Common myeloid progenitor, CD34-positive (primary cell): ENCODE data around the gene MUSK.

Experiments
- CTCF ChIA-PET: fragments of 350-600 bp; sonication (Branson Sonifier 250); formaldehyde crosslinking; loops from one replicate; lab custom pipeline; 2021; ENCODE audit warnings: antibody characterized with exemption; lab: Charles Lee
- POLR2A ChIA-PET: fragments of 350-600 bp; sonication (Branson Sonifier 250); formaldehyde crosslinking; loops from one replicate; lab custom pipeline; 2021; ENCODE audit warnings: antibody characterized with exemption; lab: Charles Lee
- DNase-seq, 3 donors: peaks; one replicate each; pipeline versions ENCODE4 v3.0.0 to v3.0.0-alpha.2; 2013
- H3K27ac ChIP-seq, 2 experiments: 1 replicate in 1 of 2; 2 replicates in 1 of 2; pipeline ENCODE4 v1.7.0; 2013; ENCODE audit warnings: inconsistent platforms in 2 of 2, low read length in 2 of 2, mild to moderate bottlenecking in 2 of 2, low read depth in 1 of 2, moderate library complexity in 1 of 2; ENCODE audit not compliant: severe bottlenecking in 2 of 2, insufficient read depth in 1 of 2, poor library complexity in 1 of 2
- H3K27me3 ChIP-seq, 5 experiments: replicated peaks in 2 of 5; 1 replicate in 3 of 5; 2 replicates in 2 of 5; pipeline versions ENCODE4 v1.6.1 to v1.7.0; 2013; ENCODE audit warnings: low read length in 4 of 5, mild to moderate bottlenecking in 2 of 5, moderate library complexity in 2 of 5, inconsistent platforms in 1 of 5; ENCODE audit not compliant: insufficient read depth in 5 of 5, control insufficient read depth in 4 of 5
- H3K36me3 ChIP-seq, 4 experiments: 1 replicate in 2 of 4; 2 replicates in 2 of 4; pipeline versions ENCODE4 v1.6.1 to v1.7.0; 2013; ENCODE audit warnings: low read length in 3 of 4, control low read depth in 1 of 4, mild to moderate bottlenecking in 1 of 4; ENCODE audit not compliant: control insufficient read depth in 4 of 4, insufficient read depth in 4 of 4
- H3K4me1 ChIP-seq, 4 experiments: 1 replicate in 3 of 4; 2 replicates in 1 of 4; pipeline versions ENCODE4 v1.6.1 to v1.7.1; 2013; ENCODE audit warnings: low read length in 3 of 4, mild to moderate bottlenecking in 3 of 4, control low read depth in 1 of 4, inconsistent platforms in 1 of 4, moderate library complexity in 1 of 4; ENCODE audit not compliant: control insufficient read depth in 4 of 4, insufficient read depth in 4 of 4; ENCODE audit errors: control extremely low read depth in 1 of 4
- H3K4me3 ChIP-seq, 7 experiments: 1 replicate in 4 of 7; 2 replicates in 3 of 7; pipeline versions ENCODE4 v1.5.1 to v1.7.0; 2013; ENCODE audit warnings: mild to moderate bottlenecking in 7 of 7, low read length in 6 of 7, moderate library complexity in 6 of 7, inconsistent platforms in 2 of 7, low read depth in 2 of 7, control low read depth in 1 of 7; ENCODE audit not compliant: insufficient read depth in 4 of 7, control insufficient read depth in 1 of 7; ENCODE audit errors: extremely low read depth in 1 of 7
- H3K9me3 ChIP-seq, 5 experiments: 1 replicate in 4 of 5; 2 replicates in 1 of 5; pipeline versions ENCODE4 v1.6.1 to v1.7.1; 2013; ENCODE audit warnings: low read length in 4 of 5, mild to moderate bottlenecking in 2 of 5, inconsistent platforms in 1 of 5, low read depth in 1 of 5, moderate library complexity in 1 of 5; ENCODE audit not compliant: control insufficient read depth in 4 of 5, insufficient read depth in 2 of 5; ENCODE audit errors: control extremely low read depth in 1 of 5
- WGBS: methylation state at CpG from one replicate; pipeline ENCODE4 v1.1.5; 2013; ENCODE audit not compliant: insufficient coverage; 5-methylcytosine and 5-hydroxymethylcytosine counted together

MUSK gene

GRCh38 chr9:110659891-110660541, 8.6 kb upstream of the MUSK start:
- peaks cover 0 to 5% (median 0%) of the 10 kb centered on the region in 5 experiments for H3K9me3 ChIP-seq
- H3K36me3 ChIP-seq: no peaks in the 10 kb centered on the region
- H3K27ac ChIP-seq: no peak overlapping the region
- H3K4me1 ChIP-seq: no peaks in the 10 kb centered on the region
- DNase-seq: no peak
- CTCF ChIA-PET: no interaction called here
- no CpG with 5 or more reads among the region's 2 CpGs for WGBS
- POLR2A ChIA-PET: no interaction called here
- H3K27me3 ChIP-seq: no peaks in the 10 kb centered on the region
- no peak overlapping the region for H3K4me3 ChIP-seq

- no peaks in the 10 kb centered on the region for H3K36me3 ChIP-seq
- DNase-seq: no peak
- peaks cover 0 to 2% (median 0%) of the 10 kb centered on the region in 5 experiments for H3K9me3 ChIP-seq
- H3K27me3 ChIP-seq: no peaks in the 10 kb centered on the region
- H3K27ac ChIP-seq: no peak overlapping the region
- H3K4me3 ChIP-seq: no peak overlapping the region
- 93% methylated on average over 3 of the region's 5 CpGs for WGBS
- ChIA-PET POLR2A (no interaction called here), CTCF (no interaction called here)
- no peaks in the 10 kb centered on the region for H3K4me1 ChIP-seq
Measured at GRCh38 chr9:110669433-110669832, 842 bp downstream of the MUSK start.

GRCh38 chr9:110671849-110672248, 3.3 kb downstream of the MUSK start:
- Histone ChIP-seq H3K4me3 (no peak overlapping the region), H3K9me3 (no peaks in the 10 kb centered on the region), H3K27ac (no peak overlapping the region), H3K27me3 (no peaks in the 10 kb centered on the region), H3K36me3 (no peaks in the 10 kb centered on the region), H3K4me1 (no peaks in the 10 kb centered on the region)
- DNase-seq: no peak
- POLR2A ChIA-PET: no interaction called here
- CTCF ChIA-PET: no interaction called here
- WGBS: no CpG with 5 or more reads among the region's 4 CpGs

GRCh38 chr9:110672873-110673510, 4.4 kb downstream of the MUSK start:
- no CpG with 5 or more reads among the region's 3 CpGs for WGBS
- H3K27ac ChIP-seq: no peak overlapping the region
- ChIA-PET CTCF (no interaction called here), POLR2A (no interaction called here)
- H3K4me1 ChIP-seq: no peaks in the 10 kb centered on the region
- H3K9me3 ChIP-seq: no peaks in the 10 kb centered on the region
- no peak for DNase-seq
- no peaks in the 10 kb centered on the region for H3K27me3 ChIP-seq
- H3K4me3 ChIP-seq: no peak overlapping the region
- no peaks in the 10 kb centered on the region for H3K36me3 ChIP-seq

GRCh38 chr9:110687497-110687896, 18.9 kb downstream of the MUSK start:
- Histone ChIP-seq H3K4me1 (no peaks in the 10 kb centered on the region), H3K27ac (no peak overlapping the region), H3K36me3 (no peaks in the 10 kb centered on the region), H3K4me3 (no peak overlapping the region), H3K27me3 (no peaks in the 10 kb centered on the region), H3K9me3 (no peaks in the 10 kb centered on the region)
- ChIA-PET CTCF (no interaction called here), POLR2A (no interaction called here)
- 97% methylated on average over 4 of the region's 4 CpGs for WGBS
- DNase-seq: no peak

GRCh38 chr9:110688329-110688728, 19.7 kb downstream of the MUSK start:
- H3K4me3 ChIP-seq: no peak overlapping the region
- H3K27me3 ChIP-seq: no peaks in the 10 kb centered on the region
- H3K36me3 ChIP-seq: no peaks in the 10 kb centered on the region
- POLR2A ChIA-PET: no interaction called here
- peak in 1 of 3 donors; percentile 17 for DNase-seq
- WGBS: 100% methylated on average over 1 of the region's 5 CpGs
- H3K9me3 ChIP-seq: no peaks in the 10 kb centered on the region
- H3K4me1 ChIP-seq: no peaks in the 10 kb centered on the region
- H3K27ac ChIP-seq: no peak overlapping the region
- CTCF ChIA-PET: no interaction called here

- Histone ChIP-seq H3K27ac (no peak overlapping the region), H3K27me3 (no peaks in the 10 kb centered on the region), H3K4me1 (no peaks in the 10 kb centered on the region), H3K36me3 (no peaks in the 10 kb centered on the region), H3K4me3 (no peak overlapping the region), H3K9me3 (peaks cover 0 to 2% (median 0%) of the 10 kb centered on the region in 5 experiments)
- ChIA-PET POLR2A (no interaction called here), CTCF (no interaction called here)
- peak in 2 of 3 donors; percentile 6 to 19 for DNase-seq
- WGBS: 98% methylated on average over 5 of the region's 5 CpGs
Measured at GRCh38 chr9:110691002-110691549, 22.5 kb downstream of the MUSK start.
